ENCODE results near the gene ITGBL1. TPM values are rescaled to one million over a fixed set of nuclear protein-coding genes. Genes with fewer than 3 reads are reported as not detected.

The ITGBL1 gene
- total and polyA plus RNA-seq, 2 of the 13 experiments (the other 11 are each of a cell fraction or from before 2014, with no cell fraction given) = 0.02 TPM; not detected in 1

- ATAC-seq = no peak
- Histone ChIP-seq H3K9me3 (ENCODE audit: low read length) (no peaks in the 10 kb centered on the region), H3K27me3 (ENCODE audit: control insufficient read depth in 1 of 2, insufficient read depth in 2 of 2, low read length in 2 of 2) (no peaks in the 10 kb centered on the region), H3K36me3 (replicated peaks in 1 of 2; ENCODE audit: control insufficient read depth in 1 of 2, insufficient read depth in 2 of 2, low read length in 2 of 2) (no peaks in the 10 kb centered on the region), H3K27ac (ENCODE audit: extremely low read length, insufficient read depth, low read length) (no peak overlapping the region), H3K79me2 (ENCODE audit: insufficient read depth, low read length) (no peaks in the 10 kb centered on the region), H3K4me3 (replicated peaks in 1 of 3; ENCODE audit: insufficient read depth in 1 of 3, low read depth in 2 of 3, low read length in 3 of 3) (no peak overlapping the region), H2AFZ (ENCODE audit: low read length) (no peak overlapping the region), H4K20me1 (ENCODE audit: insufficient read depth, low read length) (no peaks in the 10 kb centered on the region), H3K4me1 (ENCODE audit: insufficient read depth, low read length) (no peaks in the 10 kb centered on the region), H3K4me2 (ENCODE audit: low read depth, low read length) (no peak overlapping the region), H3K9ac (ENCODE audit: insufficient read depth, low read depth, low read length) (no peak overlapping the region)
- ChIA-PET CTCF (ENCODE audit: low intra/inter-chr PET ratio, low total read pairs) (no interaction called here), POLR2A (no interaction called here)
- in situ Hi-C loops (cut with HindIII; ENCODE audit: extremely low pct_ligation_motif_present, low pct_unique_long_range_greater_than_20kb) = no loop called here
- intact Hi-C loops (cut with micrococcal nuclease; ENCODE audit: unreplicated experiment) = no loop called here
- BruUV-seq (replicated peaks) = no TSS peak
- 4% methylated on average over 4 of the region's 4 CpGs for WGBS (ENCODE audit: low lambda C conversion rate)
- TF ChIP-seq MAFK (conservative IDR thresholded peaks at IDR 0.05 in 1 of 2, IDR thresholded peaks at IDR 0.05 in 1 of 2; ENCODE audit: low read length in 2 of 2) = 0 out of 4 replicates have a peak, but pooled peaks of 1 of the 2 experiments have one; percentile 8
- TF ChIP-seq PBX3 (CRISPR knock-in tag; IDR thresholded peaks at IDR 0.05; ENCODE audit: borderline replicate concordance) = no peak
- TF ChIP-seq ZSCAN29 (CRISPR knock-in tag; conservative IDR thresholded peaks at IDR 0.05) = no peak
- no peak for FAIRE-seq
- DNase-seq (ENCODE audit: low spot score) = no peak
Measured at GRCh38 chr13:101673360-101674105, 221.1 kb downstream of the ITGBL1 start.

GRCh38 chr13:101681834-101682233 lies 229.4 kb downstream of the ITGBL1 start:
- no peak for TF ChIP-seq ATM (IDR thresholded peaks at IDR 0.05; ENCODE audit: borderline replicate concordance)
- TF ChIP-seq UBTF (CRISPR knock-in tag; IDR thresholded peaks at IDR 0.05) = no peak
- no peak for TF ChIP-seq REL (CRISPR knock-in tag; conservative IDR thresholded peaks at IDR 0.05)
- TF ChIP-seq ZNF83 (CRISPR knock-in tag; IDR thresholded peaks at IDR 0.05; ENCODE audit: borderline replicate concordance) = no peak
- ChIA-PET POLR2A (no interaction called here), CTCF (ENCODE audit: low intra/inter-chr PET ratio, low total read pairs) (no interaction called here)
- DNase-seq (ENCODE audit: low spot score) = no peak
- no TSS peak for BruUV-seq (replicated peaks)
- Histone ChIP-seq H3K4me1 (ENCODE audit: insufficient read depth, low read length) (no peaks in the 10 kb centered on the region), H3K9ac (ENCODE audit: insufficient read depth, low read depth, low read length) (no peak overlapping the region), H3K27me3 (ENCODE audit: control insufficient read depth in 1 of 2, insufficient read depth in 2 of 2, low read length in 2 of 2) (no peaks in the 10 kb centered on the region; a peak in 1 of 5 replicates), H4K20me1 (ENCODE audit: insufficient read depth, low read length) (no peaks in the 10 kb centered on the region), H3K79me2 (ENCODE audit: insufficient read depth, low read length) (no peaks in the 10 kb centered on the region), H3K4me2 (ENCODE audit: low read depth, low read length) (no peak overlapping the region), H3K4me3 (replicated peaks in 1 of 3; ENCODE audit: insufficient read depth in 1 of 3, low read depth in 2 of 3, low read length in 3 of 3) (no peak overlapping the region), H3K9me3 (ENCODE audit: low read length) (no peaks in the 10 kb centered on the region), H3K36me3 (replicated peaks in 1 of 2; ENCODE audit: control insufficient read depth in 1 of 2, insufficient read depth in 2 of 2, low read length in 2 of 2) (no peaks in the 10 kb centered on the region), H3K27ac (ENCODE audit: extremely low read length, insufficient read depth, low read length) (no peak overlapping the region), H2AFZ (ENCODE audit: low read length) (no peak overlapping the region)
- intact Hi-C loops (cut with micrococcal nuclease; ENCODE audit: unreplicated experiment) (no loop called here), in situ Hi-C loops (cut with HindIII; ENCODE audit: extremely low pct_ligation_motif_present, low pct_unique_long_range_greater_than_20kb) (no loop called here)
- ATAC-seq = no peak
- no peak for FAIRE-seq

All from HepG2 (cell line).